Posterior cingulate gyrus (tissue), 11 donors: Measurements from ENCODE around the gene RASA3.

ENCODE experiments used
- DNase-seq, 10 donors: peaks; one replicate each; pipeline versions ENCODE4 v3.0.0 to v3.0.0-alpha.2; 2020 to 2021; ENCODE audit warnings: mixed read lengths in 3 of 10
- intact Hi-C: fragments of 100-400 bp; cut with DNase I; formaldehyde crosslinking; loops from one replicate; pipeline ENCODE4 v1.15.1; 2023

RASA3 gene

DNA sequence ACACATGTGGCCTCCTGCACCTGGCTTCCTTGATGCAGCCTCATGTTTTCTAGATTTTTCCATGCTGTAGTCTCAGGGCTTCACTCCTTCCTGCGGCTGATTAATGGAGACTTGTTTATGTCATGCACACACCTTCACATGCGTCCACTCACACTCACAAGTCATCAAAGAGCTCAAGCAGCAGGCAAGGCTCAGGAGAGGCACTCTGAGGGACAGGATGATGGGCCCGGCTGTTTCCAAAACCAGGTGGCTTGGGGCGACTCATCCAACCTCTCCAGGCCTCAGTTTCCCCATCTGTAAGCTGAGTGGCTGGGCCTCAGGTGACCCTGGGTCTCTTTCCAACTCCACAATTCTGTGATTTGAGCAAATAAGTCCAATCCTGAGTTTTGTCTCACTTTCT lies 36.9 kb downstream of the RASA3 start:
- intact Hi-C loops, result no loop called here
- peak in 2 of 10 donors; percentile 15 to 71 for DNase-seq

- DNase-seq, result no peak
- intact Hi-C loops, result no loop called here
Observed at GRCh38 chr13:114093118-114093517, 39.3 kb downstream of the RASA3 start.

GRCh38 chr13:114092468-114092867 lies 40.0 kb downstream of the RASA3 start:
- intact Hi-C loops, result no loop called here
- no peak for DNase-seq

DNA sequence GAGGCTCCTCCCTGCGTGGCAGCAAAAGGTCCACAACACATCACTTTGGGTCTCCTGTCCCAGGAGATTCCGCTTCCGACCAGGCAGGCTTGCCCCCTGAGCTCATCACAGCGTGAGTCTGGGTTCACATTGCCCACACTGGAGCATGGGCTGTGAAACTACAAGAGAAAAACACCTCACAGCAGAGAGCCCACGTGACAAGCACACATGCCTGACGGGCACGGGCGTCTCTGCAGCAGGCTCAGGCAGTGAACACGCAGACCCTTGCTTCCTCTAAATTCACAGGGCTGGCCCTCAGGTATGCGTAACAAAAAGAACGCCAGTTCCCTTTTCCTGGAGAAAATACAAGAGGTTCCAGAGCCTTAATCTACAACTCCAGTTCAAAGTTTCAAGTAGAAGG lies 41.9 kb downstream of the RASA3 start:
- intact Hi-C loops, result no loop called here
- peak in 2 of 10 donors; percentile 25 to 59 for DNase-seq

- DNase-seq, result peak in 3 of 10 donors; percentile 8 to 29 (median 10)
- intact Hi-C loops, result no loop called here
Observed at GRCh38 chr13:114089751-114090400, 42.5 kb downstream of the RASA3 start.

DNA sequence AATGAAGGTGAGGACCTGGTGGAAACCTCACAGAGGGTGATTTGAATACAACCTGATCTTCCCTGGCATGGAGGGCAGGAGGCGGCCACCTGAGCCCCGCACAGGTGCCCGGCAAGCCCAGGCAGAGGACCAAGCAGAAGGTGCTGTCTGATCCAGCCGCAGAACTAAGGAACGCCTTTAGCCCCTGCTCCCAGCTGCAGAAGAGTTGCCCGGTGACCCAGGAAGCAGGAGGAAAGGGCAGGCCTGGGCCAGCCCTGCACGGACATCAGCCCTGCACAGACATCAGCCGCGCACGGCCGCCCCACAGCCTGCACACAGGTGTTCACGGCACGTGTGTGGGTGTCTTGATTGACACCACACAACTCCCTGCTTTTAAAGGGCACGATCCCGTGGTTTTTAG lies 43.1 kb downstream of the RASA3 start:
- intact Hi-C loops, result no loop called here
- peak in 2 of 10 donors; percentile 21 to 74 for DNase-seq

DNA sequence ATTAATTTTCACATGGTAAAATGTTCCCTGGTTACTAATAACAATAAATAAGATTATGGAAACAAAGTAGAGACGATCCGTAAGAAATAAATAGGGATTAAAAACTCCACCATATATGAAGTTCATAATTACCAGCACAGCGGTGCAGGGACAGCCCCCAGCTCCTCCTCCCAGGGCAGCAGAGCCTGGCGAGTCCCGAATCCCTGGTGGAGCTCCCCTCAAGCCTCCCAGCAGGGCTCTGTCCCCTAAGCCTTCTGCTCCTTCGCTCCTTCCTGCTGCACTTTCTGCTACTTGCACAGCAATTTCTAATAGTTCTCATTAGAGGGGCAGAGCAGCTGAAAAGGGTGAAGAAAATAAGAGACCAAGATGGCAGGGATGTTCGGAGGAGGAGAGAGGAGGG lies 43.6 kb downstream of the RASA3 start:
- peak in 2 of 10 donors; percentile 8 to 24 for DNase-seq
- intact Hi-C loops, result no loop called here

DNA sequence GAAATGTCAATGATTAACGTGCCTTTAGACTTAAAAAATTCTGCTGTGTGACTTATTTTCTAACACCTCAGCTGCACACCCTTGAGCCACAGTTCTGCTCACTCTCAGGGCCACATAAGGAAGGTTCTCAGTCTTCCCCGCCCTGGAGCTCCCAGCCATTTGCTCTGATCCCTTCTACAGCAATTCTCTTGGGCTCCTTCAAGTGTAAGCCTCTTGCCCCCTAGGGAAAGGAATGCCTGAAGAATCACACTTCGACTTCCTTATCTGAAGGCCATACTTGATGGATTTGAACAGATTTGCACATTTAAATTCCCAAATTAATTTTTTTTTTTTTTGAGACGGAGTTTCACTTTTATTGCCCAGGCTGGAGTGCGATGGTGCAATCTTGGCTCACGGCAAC lies 44.2 kb downstream of the RASA3 start:
- peak in 1 of 10 donors; percentile 39 for DNase-seq
- intact Hi-C loops, result no loop called here

DNA sequence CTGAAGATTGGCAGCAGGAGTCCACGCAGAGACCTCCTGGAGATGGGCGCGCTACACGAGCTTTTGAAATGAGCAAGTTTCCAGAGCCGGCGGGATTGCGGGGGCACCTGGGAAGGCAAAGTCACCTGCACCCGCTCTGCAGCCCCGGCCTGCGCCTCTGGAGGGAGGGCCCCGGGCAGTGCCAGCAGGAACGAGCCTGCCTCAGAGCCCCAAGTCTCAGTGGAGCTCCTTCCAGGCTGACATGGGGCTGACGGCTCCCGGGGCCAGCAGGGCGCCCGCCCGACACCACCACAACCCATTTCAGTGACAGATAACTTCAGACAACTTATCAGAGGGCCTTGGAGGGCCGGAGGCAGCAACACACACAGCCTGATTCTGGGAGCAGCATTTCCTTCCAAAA lies 45.0 kb downstream of the RASA3 start:
- intact Hi-C loops, result no loop called here
- DNase-seq, result peak in 2 of 10 donors; percentile 42 to 63

DNA sequence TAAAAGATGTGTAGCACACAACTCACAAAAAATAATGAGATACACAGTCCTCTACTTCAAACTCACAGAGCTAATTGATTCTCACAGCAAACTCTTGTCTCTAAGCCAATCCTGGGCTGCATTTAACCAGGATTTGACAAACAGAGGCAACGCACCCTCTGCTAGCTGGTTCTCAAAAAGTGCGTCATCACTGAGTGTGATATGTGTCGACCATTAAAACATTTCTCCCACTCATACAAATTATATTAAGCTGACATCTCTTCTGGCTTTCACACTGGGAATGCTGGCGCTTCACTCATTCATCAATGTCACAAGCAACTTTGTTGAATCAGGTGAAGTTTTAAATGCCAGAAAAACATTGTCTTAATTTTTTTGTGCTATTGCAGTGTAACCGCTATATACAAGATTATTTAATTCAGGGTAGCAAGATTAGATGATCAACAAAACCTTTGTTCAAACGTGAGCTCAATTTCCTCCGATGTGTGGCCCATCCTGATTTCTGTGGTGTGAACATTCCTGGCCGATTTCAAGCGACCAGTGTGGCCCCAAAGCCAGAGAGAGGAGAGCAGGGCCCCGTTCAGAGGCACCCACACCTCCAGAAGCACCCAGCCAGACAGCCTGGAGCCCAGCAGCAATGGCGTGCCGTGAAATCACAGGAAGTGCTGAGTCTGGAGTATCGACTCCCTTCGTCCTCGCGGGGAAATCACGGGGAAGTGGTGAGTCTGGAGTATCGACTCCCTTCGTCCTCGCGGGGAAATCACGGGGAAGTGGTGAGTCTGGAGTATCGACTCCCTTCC lies 49.4 kb downstream of the RASA3 start:
- DNase-seq, result peak in 2 of 10 donors; percentile 37 to 67
- intact Hi-C loops, result no loop called here

- peak in 3 of 10 donors; percentile 60 to 78 (median 74) for DNase-seq
- intact Hi-C loops, result no loop called here
Observed at GRCh38 chr13:114081761-114082681, 50.4 kb downstream of the RASA3 start.

DNA sequence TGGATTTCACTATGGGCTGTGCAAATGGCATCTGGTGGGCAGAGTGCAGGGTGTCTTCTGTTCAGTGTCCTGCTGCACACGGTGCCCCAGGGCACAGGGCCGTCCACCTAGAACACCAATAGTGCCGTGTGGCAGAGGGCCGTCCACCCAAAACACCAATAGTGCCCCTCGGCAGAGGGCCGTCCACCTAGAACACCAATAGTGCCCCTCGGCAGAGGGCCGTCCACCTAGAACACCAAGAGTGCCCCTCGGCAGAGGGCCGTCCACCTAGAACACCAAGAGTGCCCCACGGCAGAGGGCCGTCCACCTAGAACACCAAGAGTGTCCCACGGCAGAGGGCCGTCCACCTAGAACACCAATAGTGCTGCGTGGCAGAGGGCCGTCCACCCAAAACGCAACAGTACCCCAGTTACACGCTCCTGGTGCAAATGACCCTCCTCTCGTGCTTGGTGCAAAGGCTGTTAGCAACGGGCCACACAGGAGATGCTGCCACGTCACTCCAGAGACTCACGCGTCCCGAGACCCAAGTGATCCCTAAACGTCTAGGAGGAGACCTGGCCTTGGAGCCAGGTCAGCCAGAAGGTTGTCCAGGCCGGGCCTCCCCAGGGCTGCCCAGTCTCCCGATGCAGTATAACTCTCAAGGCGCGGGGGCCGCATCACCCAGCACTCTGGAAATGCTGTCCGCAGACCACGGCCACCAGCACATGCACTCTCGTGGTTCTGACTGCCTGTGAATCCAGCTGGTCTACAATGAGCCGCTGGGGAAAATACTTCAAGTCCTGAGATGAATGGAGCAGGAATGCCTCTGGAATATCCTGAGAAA lies 51.5 kb downstream of the RASA3 start:
- intact Hi-C loops, result no loop called here
- peak in 4 of 10 donors; percentile 12 to 80 (median 57) for DNase-seq

- intact Hi-C loops, result no loop called here
- peak in 3 of 10 donors; percentile 56 to 77 (median 77) for DNase-seq
Observed at GRCh38 chr13:114079601-114080536, 52.6 kb downstream of the RASA3 start.

DNA sequence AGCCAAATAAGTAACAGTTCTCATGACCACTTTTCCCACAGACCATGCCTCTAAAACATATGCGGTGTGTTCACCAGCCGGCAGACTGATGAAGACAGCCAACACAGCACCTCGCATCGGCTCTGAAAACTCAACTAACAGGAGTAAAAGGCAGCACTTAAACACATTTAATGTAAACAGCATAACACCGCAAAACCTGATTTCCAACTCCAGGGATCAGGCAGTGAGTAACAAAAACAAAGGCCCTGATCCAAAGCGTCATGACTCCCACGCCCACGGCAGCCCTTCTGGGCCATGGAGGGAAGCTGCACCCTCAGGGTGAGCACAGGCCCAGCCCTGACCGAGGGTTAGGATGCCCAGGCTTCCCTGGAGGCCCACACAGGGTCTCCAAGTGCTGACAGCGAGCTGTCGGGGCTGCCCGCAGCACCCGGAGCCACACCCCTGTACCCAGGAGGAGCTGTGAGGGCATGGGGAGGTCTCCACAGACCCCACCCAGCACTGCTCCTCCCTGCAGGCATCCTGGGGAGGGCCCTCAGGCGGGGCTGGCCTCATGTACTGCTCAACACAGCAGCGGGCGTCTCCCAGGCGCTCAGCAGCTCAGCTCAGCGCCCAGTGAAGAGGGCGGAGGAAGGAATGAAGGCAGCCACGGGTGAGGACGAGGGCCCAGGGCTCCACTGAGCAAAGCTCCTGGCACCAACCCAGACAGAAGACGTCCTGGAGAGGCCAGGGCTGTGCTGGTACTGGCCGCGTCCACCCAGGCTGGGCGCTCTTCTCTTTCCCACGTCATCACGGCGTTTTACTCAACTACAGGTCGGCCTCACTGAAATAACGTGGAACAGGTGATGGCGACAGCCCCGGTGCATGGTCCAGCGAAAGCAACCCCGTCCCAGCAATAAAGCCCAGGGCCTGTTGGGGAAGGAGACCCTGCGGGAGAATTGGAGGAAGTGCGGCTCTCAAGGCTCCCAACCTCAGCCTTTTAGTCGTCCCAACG lies 53.7 kb downstream of the RASA3 start:
- intact Hi-C loops, result no loop called here
- DNase-seq, result peak in 3 of 10 donors; percentile 64 to 78 (median 74)

- intact Hi-C loops, result no loop called here
- peak in 7 of 10 donors; percentile 51 to 96 (median 71) for DNase-seq
Observed at GRCh38 chr13:114077933-114078325, 54.5 kb downstream of the RASA3 start.

GRCh38 chr13:114077099-114077932 lies 55.1 kb downstream of the RASA3 start:
- peak in 5 of 10 donors; percentile 5 to 87 (median 77) for DNase-seq
- intact Hi-C loops, result no loop called here
